Ovary (tissue), 3 donors: ENCODE data around the gene LDB3.

Experiments used
- CTCF ChIP-seq, 3 donors: fragments of 450-650 bp in 2 of 3; fragments of 200-600 bp in 1 of 3; IDR thresholded peaks; one replicate each; pipeline versions ENCODE4 v1.5.1 to v1.8.0; 2016 to 2022; ENCODE audit warnings: antibody characterized with exemption in 3 of 3, mild to moderate bottlenecking in 1 of 3
- EP300 ChIP-seq: sonication (generic); formaldehyde crosslinking; IDR thresholded peaks from one replicate; pipeline ENCODE4 v1.6.1; 2017; ENCODE audit warnings: antibody characterized with exemption
- POLR2A ChIP-seq: fragments of 450-650 bp; IDR thresholded peaks from one replicate; pipeline ENCODE4 v1.6.1; 2017; ENCODE audit warnings: antibody characterized with exemption, mild to moderate bottlenecking, moderate library complexity
- donor health status: DM: no; HTN: no; CAD: no.

DNA sequence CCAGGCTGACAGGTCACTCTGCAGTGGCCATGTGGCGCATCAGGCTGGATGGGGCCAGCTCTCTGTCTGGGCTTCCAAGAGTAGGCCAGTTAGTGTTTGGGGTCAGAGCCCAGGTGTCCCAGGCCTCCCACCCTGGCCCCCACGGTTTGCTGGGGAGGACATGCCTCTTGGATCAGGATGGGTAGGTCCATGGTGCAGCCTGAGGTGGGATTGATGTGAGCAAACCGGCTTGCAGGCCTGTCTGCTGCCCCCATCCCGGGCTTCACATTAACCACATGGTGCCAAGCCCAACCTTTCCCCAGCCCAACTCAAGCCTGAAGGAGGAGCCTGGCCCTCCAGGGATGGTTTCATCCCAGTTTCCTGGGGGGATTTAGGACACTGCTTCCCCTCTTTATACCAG lies 39.2 kb downstream of the LDB3 start:
- TF ChIP-seq CTCF (IDR thresholded peaks at IDR 0.05) (no peak), EP300 (no peak), POLR2A (no peak)
